Loucy (cell line): ENCODE results near the gene TRNP1.

Experiments used
- H2AFZ ChIP-seq: fragments of 200-600 bp; sonication (generic); 2 replicates; pipeline ENCODE4 v1.6.0; 2016; ENCODE audit warnings: antibody characterized with exemption, mild to moderate bottlenecking, low read length, moderate library complexity
- H3F3A ChIP-seq: fragments of 200-600 bp; 2 replicates; pipeline ENCODE4 v1.6.0; 2016; ENCODE audit warnings: antibody characterized with exemption, low read depth, mild to moderate bottlenecking
- H3K27me3 ChIP-seq: fragments of 200-600 bp; sonication (generic); 2 replicates; pipeline ENCODE4 v1.6.1; 2014; ENCODE audit warnings: low read length, mild to moderate bottlenecking; ENCODE audit not compliant: insufficient read depth, poor library complexity, severe bottlenecking
- H3K36me3 ChIP-seq: fragments of 200-600 bp; sonication (generic); 2 replicates; pipeline ENCODE4 v1.6.1; 2016; ENCODE audit warnings: low read length; ENCODE audit not compliant: insufficient read depth
- H3K4me1 ChIP-seq: fragments of 200-600 bp; sonication (generic); 2 replicates; pipeline ENCODE4 v1.5.1; 2014; ENCODE audit warnings: low read length, mild to moderate bottlenecking; ENCODE audit not compliant: insufficient read depth, poor library complexity, severe bottlenecking
- H3K4me2 ChIP-seq: fragments of 200-600 bp; sonication (generic); 2 replicates; pipeline ENCODE4 v1.6.0; 2014; ENCODE audit warnings: antibody characterized with exemption, low read length, low read depth, mild to moderate bottlenecking; ENCODE audit not compliant: poor library complexity, severe bottlenecking
- H3K4me3 ChIP-seq: fragments of 200-600 bp; sonication (generic); 2 replicates; pipeline ENCODE4 v1.5.1; 2014; ENCODE audit warnings: low read length, mild to moderate bottlenecking, mixed read lengths; ENCODE audit not compliant: poor library complexity, severe bottlenecking
- H3K79me2 ChIP-seq: fragments of 200-600 bp; sonication (generic); 2 replicates; pipeline ENCODE4 v1.6.1; 2014; ENCODE audit warnings: low read length; ENCODE audit not compliant: insufficient read depth
- H3K9ac ChIP-seq: fragments of 200-600 bp; sonication (generic); 2 replicates; pipeline ENCODE4 v1.6.0; 2014; ENCODE audit warnings: mild to moderate bottlenecking, low read depth, low read length, moderate library complexity; ENCODE audit not compliant: poor library complexity, severe bottlenecking
- H3K9me2 ChIP-seq: fragments of 200-600 bp; sonication (generic); replicated peaks from 2 replicates; pipeline ENCODE4 v1.6.1; 2016; ENCODE audit warnings: low read depth, low read length, mixed read lengths
- H3K9me3 ChIP-seq: fragments of 200-600 bp; sonication (generic); 2 replicates; pipeline ENCODE4 v1.6.1; 2014; ENCODE audit warnings: mild to moderate bottlenecking, antibody characterized with exemption, low read length, low read depth; ENCODE audit not compliant: insufficient read depth
- H4K20me1 ChIP-seq: fragments of 200-600 bp; sonication (generic); 2 replicates; pipeline ENCODE4 v1.6.0; 2014; ENCODE audit warnings: antibody characterized with exemption, low read length, mild to moderate bottlenecking; ENCODE audit not compliant: insufficient read depth, poor library complexity, severe bottlenecking
- EZH2phosphoT487 ChIP-seq: fragments of 200-600 bp; IDR thresholded peaks from 2 replicates; pipeline ENCODE4 v1.6.1; 2018; ENCODE audit warnings: antibody characterized with exemption, mild to moderate bottlenecking, moderate library complexity, borderline replicate concordance
- TF ChIP-seq, protein P1 (sequence below): fragments of 200-600 bp; sonication (generic); conservative IDR thresholded peaks from 2 replicates; pipeline ENCODE4 v1.5.1; 2014; ENCODE audit warnings: mild to moderate bottlenecking, antibody characterized with exemption, low read length

Gene TRNP1

DNA sequence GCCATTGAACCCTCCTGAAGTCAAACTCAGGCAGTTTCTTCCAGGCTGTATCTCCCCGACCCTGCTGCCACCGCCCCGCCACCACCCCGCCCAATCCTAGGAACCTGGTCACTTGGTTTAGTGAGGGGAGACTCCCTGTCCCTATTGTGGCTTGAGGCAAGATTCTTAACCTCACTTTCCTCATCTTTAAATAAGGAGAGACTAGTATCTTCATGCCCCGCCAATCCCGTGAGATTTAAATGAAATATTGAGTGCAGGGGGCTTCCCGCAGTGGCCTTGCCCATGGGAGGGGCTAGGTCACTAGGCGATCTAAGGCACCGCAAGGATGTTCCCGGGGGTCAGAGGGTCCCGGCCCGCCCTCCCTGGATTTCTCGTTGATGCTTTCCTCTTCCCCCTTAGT is 34.2 kb upstream of the TRNP1 start:
- Histone ChIP-seq H3K79me2 (no peaks in the 10 kb centered on the region), H3K27me3 (no peaks in the 10 kb centered on the region), H2AFZ (no peak overlapping the region), H4K20me1 (no peaks in the 10 kb centered on the region), H3K9ac (no peak overlapping the region), H3K9me3 (no peaks in the 10 kb centered on the region), H3K4me2 (no peak overlapping the region), H3K4me1 (peaks cover 5% of the 10 kb centered on the region), H3K9me2 (no peaks in the 10 kb centered on the region), H3K36me3 (no peaks in the 10 kb centered on the region), H3K4me3 (no peak overlapping the region), H3F3A (no peaks in the 10 kb centered on the region)
- TF ChIP-seq, protein P1, sequence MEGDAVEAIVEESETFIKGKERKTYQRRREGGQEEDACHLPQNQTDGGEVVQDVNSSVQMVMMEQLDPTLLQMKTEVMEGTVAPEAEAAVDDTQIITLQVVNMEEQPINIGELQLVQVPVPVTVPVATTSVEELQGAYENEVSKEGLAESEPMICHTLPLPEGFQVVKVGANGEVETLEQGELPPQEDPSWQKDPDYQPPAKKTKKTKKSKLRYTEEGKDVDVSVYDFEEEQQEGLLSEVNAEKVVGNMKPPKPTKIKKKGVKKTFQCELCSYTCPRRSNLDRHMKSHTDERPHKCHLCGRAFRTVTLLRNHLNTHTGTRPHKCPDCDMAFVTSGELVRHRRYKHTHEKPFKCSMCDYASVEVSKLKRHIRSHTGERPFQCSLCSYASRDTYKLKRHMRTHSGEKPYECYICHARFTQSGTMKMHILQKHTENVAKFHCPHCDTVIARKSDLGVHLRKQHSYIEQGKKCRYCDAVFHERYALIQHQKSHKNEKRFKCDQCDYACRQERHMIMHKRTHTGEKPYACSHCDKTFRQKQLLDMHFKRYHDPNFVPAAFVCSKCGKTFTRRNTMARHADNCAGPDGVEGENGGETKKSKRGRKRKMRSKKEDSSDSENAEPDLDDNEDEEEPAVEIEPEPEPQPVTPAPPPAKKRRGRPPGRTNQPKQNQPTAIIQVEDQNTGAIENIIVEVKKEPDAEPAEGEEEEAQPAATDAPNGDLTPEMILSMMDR, result no peak
- TF ChIP-seq EZH2phosphoT487, result no peak

DNA sequence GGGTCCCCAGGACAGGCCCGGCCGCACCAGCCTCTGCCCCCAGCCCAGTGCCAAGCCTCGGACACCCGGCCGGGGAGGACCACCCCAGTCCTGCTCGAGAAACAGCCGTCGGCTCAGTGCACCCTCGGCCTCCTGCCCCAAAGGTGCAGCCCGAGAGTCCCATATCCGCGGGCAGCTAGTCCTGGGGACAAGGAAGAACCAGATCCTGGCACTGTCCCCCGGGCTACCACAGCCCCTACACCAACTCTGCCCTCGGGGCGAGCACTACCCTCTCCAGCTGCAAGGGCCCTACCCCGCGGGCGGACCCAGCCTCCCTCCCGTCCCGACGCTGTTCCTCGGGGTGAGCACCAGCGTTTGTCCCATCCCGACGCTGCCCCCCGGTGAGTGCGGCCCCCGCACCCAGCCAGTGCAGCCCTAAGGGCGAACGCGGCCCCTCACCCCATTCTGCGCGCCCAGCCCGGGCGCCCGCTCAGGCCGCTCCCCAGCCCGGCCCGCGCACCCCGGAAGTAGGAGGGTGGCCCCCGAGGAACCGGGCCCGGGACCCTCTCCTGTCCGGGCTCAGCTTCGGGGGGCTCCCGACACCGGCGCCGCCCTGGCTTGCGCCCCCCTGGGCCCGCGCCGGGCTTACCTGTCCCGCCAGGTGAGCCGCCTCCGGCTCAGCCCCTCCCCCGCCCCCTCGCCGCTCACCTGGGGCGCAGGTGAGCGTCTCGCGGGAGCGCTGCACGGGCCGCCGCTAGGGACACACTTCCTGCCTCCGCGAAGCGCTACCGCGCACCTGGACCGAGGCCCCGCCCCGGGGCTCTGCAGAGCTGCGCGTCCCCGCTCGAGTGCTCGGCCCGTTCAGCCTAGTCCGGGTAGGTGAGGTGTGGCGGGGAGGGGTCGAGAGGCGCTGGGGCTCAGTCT is 33.5 kb upstream of the TRNP1 start, which contains the start of gene KDF1:
TSS of gene KDF1 (minus strand) at position 747 of the 903 bp plus-strand sequence. CDS start 8,088 bp downstream, outside the sequence.
- no peak within 1 kb of the TSS for H2AFZ ChIP-seq
- H4K20me1 ChIP-seq, result no peaks in the 10 kb centered on the region
- no peaks in the 10 kb centered on the region for H3F3A ChIP-seq
- no peaks in the 10 kb centered on the region for H3K9me2 ChIP-seq
- TF ChIP-seq, protein P1, result no peak
- TF ChIP-seq EZH2phosphoT487, result no peak
- no peaks in the 10 kb centered on the region for H3K36me3 ChIP-seq
- no peaks in the 10 kb centered on the region for H3K9me3 ChIP-seq
- H3K4me3 ChIP-seq, result no peak within 1 kb of the TSS
- no peaks in the 10 kb centered on the region for H3K27me3 ChIP-seq
- H3K4me1 ChIP-seq, result peaks cover 5% of the 10 kb centered on the region
- H3K9ac ChIP-seq, result no peak within 1 kb of the TSS
- no peaks in the 10 kb centered on the region for H3K79me2 ChIP-seq
- no peak within 1 kb of the TSS for H3K4me2 ChIP-seq

DNA sequence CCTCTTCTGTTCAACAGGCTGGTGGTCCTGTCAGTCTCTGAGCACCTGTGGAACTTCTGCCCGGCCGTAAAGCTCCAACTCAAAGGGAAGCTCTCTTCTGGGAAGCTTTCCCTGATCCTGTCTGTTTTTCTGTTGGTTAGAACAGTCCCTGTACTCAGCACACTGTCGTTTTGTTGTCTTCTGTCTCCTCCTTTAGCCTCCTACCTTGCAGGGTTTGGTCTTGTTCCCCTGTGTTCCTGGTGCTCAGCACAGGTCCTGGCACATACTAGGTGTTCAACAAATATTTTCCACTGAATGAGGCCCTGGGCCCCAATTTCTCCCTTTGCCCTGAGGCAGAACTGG is 32.9 kb upstream of the TRNP1 start:
- H3K36me3 ChIP-seq, result no peaks in the 10 kb centered on the region
- peaks cover 5% of the 10 kb centered on the region for H3K4me1 ChIP-seq
- H2AFZ ChIP-seq, result no peak overlapping the region
- H3K79me2 ChIP-seq, result no peaks in the 10 kb centered on the region
- no peaks in the 10 kb centered on the region for H3K9me3 ChIP-seq
- H4K20me1 ChIP-seq, result no peaks in the 10 kb centered on the region
- no peak for TF ChIP-seq EZH2phosphoT487
- TF ChIP-seq, protein P1, result no peak
- H3K27me3 ChIP-seq, result no peaks in the 10 kb centered on the region
- no peak overlapping the region for H3K4me3 ChIP-seq
- no peak overlapping the region for H3K4me2 ChIP-seq
- H3K9me2 ChIP-seq, result no peaks in the 10 kb centered on the region
- no peak overlapping the region for H3K9ac ChIP-seq
- no peaks in the 10 kb centered on the region for H3F3A ChIP-seq
